NCI-H1694 (cell line): ENCODE data around the gene ICAM2.
A peak's percentile ranks its signal among the peaks of the same experiment; 100 is the strongest.
"Not testable (repeated sequence)": the region's sequence is repeated elsewhere in the genome, so short reads cannot be mapped to it uniquely, and the experiment has no call there.

Source experiments
- DNase-seq: peaks from one replicate; lab custom pipeline; 2025; lab: John Stamatoyannopoulos, UW

Gene ICAM2

DNA sequence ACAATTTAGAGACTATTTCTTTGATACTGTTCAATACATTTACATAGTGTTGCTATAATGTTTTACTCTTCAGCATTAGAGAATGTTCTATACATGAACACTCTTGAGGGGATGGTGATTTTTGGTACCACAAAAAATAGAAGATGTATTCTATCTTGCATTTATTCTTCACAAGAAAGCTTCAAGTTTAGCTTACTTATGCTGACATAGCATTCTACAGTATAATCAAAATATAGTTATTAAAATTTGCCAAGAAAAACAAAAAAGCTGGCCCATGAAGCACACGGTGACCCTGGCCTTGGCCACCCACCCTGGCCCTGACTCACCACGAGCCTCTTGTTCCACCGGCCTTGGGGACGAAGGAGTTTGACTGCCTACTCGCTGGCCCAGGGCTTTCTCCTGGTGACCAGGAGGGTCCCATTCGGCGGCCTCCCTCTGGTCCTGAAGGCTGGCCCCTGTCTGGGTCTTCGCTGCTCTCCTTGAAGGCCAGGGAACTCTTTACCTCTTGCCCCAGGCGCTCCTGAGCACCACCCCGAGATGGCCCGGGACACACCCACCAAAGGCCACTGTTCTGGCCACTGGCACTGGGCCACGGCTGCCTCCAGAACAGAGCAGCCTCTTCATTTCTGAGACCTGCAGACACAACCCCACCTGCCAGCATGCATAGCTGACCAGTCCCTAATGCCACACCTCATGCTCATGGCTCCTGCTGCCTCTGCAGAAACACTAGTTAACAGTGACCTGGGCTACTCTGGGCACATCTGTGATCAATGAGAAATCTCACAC is 22.5 kb upstream of the ICAM2 start:
- no peak for DNase-seq

DNA sequence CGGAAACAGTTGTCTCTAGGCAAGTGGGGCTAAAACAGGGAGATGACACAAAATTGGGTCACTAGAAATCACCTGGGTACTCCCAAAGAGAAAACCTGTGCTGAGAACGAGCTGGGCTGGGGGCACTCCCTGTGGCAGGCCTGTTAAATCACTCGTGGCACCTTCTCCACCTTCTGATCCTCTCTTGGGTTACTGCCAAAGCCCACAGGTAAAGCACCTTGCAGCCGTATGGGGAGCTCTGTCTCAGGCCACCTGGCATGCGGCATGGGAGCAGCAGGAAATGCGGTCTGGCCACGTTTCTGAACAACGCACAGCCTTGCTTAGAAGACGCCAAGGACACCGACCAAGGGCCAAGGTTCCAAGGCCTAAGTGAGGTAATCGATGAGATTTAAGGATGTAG is 21.5 kb upstream of the ICAM2 start:
- DNase-seq: no peak

DNA sequence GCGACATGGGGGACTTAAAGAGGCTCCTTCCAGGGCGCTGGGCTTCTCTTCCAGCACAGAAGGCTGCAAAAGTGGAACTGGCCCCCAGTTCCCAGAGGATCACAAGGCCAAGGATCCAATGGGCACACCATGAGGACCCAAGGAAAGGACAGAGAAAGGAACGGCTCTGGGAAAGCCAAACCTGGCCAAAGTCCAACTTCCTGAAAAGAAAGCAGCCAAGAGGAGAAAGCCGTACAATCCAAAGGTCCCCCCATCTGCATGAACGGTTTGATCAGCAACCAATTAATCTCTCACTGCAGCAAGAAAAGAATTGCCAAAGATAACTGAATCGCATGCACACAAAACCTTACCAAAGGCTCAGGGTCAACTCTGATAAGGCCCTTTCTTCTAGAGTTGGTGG is 19.8 kb upstream of the ICAM2 start:
- DNase-seq: no peak

DNA sequence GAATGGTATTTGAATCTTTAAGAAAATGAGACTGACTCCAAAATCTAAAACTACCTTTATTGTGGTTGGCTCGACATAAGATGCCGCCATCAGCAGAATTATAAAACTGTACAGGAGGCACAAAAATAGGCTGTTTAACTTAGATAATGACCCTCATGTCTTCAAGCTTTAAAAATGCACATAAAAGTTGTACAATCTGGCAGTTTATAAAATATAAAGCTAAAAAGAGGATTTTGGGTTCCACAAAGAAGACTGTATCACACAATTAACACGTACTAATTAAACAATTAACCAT is 18.6 kb upstream of the ICAM2 start:
- DNase-seq: no peak

DNA sequence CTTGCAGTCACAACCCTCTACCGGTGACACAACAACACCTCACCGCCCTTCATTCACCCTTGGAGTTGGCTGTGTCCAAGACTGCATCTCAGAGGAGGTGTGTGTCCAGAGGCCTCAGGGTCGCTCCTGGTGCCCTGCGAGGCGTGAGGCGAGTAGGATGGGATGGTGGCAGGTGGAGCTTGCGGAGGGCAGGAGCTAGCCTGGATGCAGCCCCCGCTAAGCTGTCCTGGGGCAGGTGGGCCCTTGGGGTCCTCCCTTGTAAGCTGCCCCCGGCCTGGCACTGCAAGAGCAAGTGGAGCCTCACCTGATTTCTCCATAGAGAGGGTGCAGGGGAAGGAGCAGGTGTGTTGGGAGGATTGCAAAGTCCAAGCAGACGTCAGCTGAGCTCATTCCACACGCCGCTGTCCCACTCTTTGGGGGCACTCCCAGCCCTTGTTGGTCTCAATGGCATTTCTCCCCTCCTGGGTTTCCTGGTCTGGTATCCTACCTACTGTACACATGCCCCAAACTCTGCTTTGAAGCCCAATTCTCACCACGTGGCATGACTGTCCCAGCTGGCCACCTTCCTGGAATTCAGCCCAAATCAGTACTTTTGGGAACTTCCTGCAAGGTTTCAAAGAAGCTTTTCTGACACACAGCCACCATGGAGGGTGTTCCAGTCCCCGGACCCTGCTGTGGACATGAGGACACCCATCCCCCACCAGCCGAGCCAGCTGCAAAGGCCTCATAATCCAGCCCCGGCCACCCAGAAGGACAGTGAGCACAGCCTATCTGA is 18.1 kb upstream of the ICAM2 start:
- no peak for DNase-seq

DNA sequence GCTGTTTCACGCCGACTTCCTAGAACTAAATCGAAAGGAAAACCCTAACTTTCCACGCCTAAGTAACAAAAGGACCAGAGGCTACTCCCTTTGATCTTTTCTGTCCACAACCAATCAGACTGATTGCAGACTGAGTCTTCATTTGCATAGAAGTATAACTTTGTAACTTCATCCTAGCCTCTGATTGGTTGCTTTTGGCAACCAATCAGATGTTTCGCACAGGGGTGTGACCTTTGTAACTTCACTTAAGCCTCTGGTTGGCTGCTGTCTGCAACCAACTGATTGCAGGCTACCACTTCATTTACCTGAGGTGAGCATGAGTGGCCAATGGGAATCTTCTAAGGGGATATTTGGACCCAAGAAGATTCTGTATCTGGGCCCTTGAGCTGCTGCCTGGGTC is 17.4 kb upstream of the ICAM2 start:
- no peak for DNase-seq

DNA sequence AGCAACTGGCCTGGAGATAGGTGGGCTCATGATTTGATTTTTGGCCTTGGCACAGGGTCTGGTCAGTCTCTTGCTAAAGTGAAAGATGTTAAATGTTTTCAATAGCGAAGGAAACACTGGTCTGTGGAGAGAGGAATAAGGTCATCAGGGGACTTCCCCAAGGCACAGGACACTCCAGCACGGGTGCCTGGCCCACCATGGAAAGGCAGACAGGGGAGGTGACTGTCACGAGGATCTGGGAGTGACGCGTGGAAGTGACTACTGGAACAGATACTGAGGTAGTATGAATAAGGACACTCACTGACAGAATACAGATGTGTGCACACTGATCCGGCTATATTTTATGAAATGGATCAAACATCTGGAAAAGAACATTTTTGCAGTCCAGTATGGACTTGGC is 16.7 kb upstream of the ICAM2 start:
- DNase-seq: no peak

DNA sequence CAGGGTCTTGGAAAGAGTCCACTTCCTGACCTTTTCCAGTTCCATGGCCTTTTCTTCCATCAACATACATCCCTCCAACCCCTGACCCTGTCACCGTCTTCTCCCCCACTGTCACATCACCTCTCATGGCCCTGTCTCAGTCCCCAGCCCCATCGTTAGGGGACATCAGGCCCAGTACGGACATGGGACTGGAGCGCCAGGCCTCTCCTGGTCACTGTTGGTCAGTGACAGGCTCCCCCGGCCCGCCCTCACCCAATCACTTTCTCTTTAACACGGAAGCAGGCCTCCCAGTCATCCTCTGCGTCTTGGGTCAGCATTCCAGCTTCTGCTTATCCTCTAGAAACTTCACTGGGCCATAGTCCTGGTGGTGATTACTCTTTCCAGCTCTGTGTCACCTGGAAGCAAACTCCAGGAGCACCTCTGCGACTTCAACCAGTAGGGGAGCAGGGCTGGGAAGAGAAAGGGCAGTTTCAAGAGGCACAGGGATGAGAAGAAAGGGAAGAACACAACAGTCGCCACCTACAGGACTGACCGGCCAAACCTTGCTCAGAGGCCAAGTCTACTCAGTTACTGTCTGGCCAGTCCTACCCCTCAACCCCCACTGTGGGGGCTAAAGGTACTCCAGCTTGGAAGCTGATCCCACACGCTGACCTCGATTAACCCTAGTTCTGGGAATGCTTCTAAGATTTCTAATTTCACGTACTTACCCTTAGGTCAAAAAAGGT is 15.9 kb upstream of the ICAM2 start:
- no peak for DNase-seq

DNA sequence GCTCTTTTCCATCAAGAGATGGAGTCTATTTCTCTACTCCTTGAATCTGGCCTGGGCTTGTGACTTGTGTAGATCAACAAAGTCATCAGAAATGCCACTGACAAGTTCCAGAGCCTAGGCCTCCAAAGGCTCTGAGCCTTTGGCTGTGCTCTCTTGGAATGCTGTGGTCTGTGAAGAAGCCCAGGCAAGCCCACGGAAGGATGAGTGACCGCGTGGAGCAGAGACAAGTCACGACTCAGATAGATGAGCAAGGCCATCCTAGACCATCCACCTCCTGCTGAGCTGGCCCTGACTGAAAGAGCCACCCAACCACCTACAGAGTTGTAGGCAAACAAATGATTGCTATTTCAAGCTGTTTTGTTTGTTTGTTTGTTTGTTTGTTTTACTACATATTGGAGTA is 11.6 kb upstream of the ICAM2 start:
- DNase-seq: no peak

DNA sequence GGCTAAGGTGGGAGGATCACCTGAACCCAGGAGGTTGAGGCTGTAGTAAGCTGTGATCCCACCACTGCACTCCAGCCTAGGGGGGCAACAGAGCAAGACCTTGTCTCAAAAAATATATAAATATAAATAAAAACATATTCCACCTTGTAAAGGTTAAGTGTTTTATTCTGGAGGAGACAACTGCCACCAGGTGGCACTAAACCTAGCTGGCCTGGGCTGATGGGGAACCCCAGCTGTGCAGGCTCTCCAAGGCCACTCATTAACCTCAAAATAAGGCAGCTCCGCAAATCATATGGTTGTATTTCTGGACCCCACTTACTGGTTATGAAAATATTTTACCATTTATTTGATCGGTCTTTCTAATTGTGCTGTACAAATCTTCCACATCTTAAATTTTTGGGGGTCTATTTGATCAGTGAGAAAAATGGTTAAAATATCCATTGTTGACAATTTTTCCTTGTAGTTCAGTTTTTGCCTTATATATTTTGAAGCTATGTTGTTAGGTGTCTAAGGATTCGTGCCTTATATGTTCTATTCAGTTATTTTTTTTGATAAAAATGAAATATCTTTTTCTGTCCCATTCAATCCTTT is 8.5 kb upstream of the ICAM2 start:
- DNase-seq: peak; percentile 30

DNA sequence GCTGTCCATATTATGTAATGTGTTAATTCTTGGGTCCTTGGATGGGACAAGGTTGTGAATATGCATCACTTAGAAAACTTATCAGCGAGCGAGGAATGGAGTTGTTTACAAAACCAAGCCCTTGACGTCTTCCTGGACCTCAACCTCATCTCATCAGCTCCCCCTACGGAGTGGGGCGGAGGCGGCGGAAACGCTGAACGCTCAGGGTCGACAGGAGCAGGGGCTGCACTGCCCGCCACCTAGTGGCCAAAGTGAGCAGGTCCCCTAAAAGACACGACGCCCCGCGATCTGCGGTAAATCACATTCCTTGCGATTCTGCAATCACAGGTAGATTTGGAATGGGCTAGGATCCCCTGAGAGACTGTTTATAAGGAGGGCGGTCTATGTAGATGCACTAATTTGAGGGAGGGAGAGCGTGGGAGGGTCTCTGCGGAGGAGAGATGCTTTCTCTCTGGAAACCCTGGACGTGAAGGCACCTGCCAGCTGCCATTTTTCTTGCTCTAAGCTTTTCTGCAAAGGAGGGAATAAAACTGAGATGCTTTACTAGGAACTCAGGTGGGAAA is 5.4 kb upstream of the ICAM2 start:
- DNase-seq: peak; percentile 72

DNA sequence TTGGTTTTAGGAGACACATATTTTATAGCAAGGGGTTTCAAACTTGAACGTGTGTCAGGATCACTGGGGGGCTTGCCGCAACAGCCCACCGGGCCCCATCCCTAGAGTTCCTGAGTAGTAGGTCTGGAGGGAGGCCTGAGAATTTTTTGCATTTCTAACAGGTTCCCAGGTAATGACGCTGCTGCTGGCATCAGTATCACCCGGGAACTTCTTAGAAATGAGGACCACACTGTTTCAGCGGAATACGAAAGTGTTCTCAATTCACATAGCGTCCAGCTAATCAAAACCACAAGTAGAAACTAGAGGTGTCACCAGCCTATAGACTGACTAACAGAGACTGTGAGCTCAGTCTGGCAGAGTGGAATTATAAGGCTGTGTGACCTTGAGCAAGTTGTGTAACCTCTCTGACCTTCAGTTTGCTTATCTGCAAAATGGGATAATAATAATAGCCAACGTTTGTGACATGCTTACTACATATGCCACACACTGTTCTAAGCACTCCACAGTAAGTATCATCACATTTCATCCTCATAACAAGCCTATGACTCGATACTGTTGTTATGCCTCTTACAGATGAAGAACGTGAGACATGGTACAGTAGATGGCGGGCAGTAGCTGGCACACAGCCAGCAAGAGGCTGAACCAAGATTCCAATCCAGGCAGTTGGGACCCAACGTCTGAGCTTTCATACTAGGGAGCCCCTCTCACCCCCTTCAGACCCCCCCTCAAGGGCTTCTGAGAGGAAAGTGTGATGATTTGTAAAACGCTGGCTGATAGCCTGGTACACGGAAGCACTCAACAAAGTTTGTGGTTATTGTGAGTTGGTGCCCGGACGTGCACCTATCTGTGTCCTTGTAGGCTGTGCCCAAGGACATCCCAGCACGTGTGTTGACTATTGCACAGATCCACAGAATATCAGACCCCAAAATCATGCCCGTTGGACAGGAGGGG is 4.6 kb upstream of the ICAM2 start:
- no peak for DNase-seq

DNA sequence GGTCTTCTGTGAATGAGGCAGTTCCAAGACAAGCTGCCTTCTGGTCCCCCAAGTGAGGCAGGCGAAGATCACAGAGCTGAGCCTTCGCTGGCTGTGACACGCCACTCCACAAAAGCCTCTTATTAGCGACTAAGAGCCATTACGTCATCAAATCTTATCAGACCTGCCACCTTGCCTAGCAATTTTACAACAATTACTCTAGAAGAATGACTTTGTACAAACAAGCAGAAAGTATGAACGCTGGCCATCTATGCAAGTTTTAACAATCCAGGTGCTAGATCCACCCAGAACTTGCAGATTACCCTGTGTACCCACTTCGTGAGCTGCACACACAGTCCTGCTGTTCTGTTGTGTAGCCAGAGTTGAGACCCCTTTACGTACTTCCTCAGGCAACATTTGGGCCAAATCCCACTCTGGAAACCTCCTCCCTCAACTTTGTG is 3.8 kb upstream of the ICAM2 start:
- no peak for DNase-seq

DNA sequence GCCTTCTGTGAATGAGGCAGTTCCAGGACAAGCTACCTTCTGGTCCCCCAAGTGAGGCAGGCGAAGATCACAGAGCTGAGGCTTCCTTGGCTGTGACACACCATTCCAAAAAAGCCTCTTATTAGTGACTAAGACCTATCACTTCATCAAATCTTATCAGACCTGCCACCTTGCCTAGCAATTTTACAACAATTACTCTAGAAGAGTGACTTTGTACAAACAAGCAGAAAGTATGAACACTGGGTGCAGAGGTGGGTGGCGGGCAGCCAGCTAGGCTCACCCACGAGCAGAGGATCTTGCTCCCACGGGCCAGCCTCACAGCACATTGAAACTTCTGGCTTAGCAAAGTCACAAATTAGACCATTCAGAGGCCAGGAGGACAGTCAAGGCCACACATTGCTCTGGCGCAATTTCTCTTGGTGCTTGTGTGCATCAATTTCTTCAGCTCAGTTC is 2.2 kb upstream of the ICAM2 start:
- DNase-seq: no peak

DNA sequence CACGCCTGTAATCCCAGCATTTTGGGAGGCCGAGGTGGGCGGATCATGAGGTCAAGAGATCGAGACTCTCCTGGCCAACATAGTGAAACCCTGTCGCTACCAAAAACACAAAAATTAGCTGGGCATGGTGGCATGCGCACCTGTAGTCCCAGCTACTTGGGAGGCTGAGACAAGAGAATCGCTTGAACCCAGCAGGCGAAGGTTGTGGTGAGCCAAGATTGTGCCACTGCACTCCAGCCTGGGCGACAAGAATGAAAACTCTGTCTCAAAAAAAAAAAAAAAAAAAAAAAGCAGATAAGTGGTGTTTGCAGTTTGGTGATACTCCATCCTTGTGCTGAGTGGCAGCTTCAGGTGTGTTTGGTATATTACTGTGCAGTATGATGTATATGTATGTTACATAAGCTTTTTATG is 877 bp downstream of the ICAM2 start:
- DNase-seq: not testable (repeated sequence)

DNA sequence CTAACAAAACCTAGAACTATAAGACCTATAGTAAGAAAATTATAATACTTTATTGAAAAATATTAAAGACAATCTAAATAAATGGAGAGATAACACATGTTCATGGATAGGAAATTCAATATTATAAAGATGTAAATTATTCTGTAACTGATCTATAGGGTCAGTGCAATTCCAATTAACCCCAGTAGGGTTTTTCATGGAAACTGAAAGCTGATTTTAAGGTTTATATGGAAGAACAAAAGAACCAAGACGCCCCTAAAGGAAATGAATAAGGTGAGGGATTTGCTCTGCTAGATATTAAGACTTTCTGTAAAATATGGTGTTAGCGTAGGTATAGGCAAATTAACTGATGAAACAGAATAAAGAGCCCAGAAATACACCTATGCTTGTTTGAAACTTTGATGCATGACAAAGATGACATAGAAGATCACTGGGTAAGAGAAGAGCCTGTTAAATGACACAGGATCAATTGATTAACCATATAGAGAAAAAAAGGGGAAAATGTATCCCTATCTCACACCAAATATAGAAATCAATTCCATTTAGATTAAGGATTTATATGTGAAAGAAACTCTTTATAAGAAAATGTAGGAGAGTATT is 3.0 kb downstream of the ICAM2 start:
- DNase-seq: no peak

DNA sequence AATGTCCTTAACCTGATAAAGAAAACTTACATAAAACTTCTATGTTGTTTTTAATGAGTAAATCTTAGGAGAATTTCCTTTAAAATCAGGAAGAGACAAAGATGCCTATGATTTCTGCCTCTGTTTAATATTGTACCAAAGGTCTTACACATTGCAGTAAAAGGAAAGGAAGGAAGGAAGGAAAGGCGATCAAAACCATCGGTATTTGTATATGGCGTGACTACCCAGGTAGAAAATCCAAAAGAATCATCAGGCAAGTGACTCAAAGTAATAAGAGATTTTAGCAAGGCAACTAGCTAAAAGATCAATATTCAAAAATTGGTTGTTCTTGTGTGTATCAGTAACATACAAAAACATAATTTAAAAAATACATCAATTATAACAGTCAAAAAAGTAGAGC is 3.5 kb downstream of the ICAM2 start:
- no peak for DNase-seq

DNA sequence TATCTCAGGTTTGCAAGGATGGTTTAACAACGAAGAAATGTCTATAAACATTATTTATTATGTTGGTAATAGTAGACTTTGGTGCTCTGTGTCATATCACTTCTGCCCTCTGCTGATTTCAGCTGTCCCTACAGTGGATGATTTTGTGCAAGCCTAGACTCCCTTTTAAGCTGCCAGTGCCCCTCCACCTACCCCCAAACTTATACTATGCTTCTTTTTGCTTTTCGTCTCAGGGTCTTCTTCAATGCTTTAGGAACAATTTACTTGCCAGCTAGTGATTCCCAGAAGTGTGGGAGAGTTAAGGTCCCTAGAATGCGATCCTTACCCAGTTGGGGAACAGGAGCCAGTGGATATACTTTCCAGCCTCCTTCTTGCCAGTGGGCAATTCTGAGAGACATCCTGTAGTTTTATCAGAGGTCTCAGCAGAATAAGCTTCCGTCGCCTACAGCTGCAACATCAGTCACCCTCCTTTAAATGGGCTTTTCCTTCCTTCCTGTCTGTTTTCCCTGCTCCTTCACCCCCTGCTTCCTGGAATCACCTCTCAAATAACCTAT is 4.1 kb downstream of the ICAM2 start:
- no peak for DNase-seq

DNA sequence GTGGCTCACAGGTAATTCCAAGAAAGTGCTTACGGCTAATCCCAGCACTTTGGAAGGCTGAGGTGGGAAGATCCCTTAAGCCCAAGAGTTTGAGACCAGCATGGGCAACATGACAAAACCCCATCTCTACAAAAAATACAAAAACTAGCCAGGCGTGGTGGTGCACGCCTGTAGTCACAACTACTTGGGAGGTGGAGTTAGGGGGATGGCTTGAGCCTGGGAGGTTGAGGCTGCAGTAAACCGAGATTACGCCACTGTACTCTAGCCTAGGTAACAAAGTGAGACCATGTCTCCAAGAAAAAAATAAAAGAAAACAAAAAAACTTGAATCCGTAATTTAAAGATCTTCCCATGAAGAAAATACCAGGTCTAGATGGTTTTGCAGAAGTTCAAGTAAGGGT is 5.0 kb downstream of the ICAM2 start:
- DNase-seq: no peak
